NCI-H345 treated with DMSO at 0.1 percent for 48 hours (cell line): Measurements from ENCODE around the gene RNF17.
A peak's percentile ranks its signal among the peaks of the same experiment; 100 is the strongest.
"Not testable (repeated sequence)": the region's sequence is repeated elsewhere in the genome, so short reads cannot be mapped to it uniquely, and the experiment has no call there.

ENCODE experiments used
- DNase-seq: peaks from one replicate; lab custom pipeline; 2025; ENCODE audit not compliant: unreplicated experiment; lab: John Stamatoyannopoulos, UW

RNF17 gene

GRCh38 chr13:24742294-24742693, 21.7 kb upstream of the RNF17 start:
- DNase-seq, result no peak

- no peak for DNase-seq
These were observed 21.0 kb upstream of the RNF17 start for GRCh38 chr13:24742977-24743376.

GRCh38 chr13:24744247-24744646, 19.7 kb upstream of the RNF17 start:
- DNase-seq, result no peak

GRCh38 chr13:24745516-24745860, 18.5 kb upstream of the RNF17 start:
- no peak for DNase-seq

GRCh38 chr13:24745861-24746617, 17.9 kb upstream of the RNF17 start:
- no peak for DNase-seq

GRCh38 chr13:24746618-24747247, 17.2 kb upstream of the RNF17 start:
- DNase-seq, result no peak

- DNase-seq, result no peak
These were observed 16.5 kb upstream of the RNF17 start for GRCh38 chr13:24747248-24748060.

- DNase-seq, result no peak
These were observed 15.9 kb upstream of the RNF17 start for GRCh38 chr13:24748061-24748400.

GRCh38 chr13:24759197-24759596, 4.8 kb upstream of the RNF17 start:
- no peak for DNase-seq

GRCh38 chr13:24764276-24764630, 284 bp downstream of the RNF17 start:
- DNase-seq, result no peak

- DNase-seq, result no peak
These were observed 13.2 kb downstream of the RNF17 start for GRCh38 chr13:24777171-24777570.

GRCh38 chr13:24784319-24784718, 20.4 kb downstream of the RNF17 start:
- no peak for DNase-seq

GRCh38 chr13:24788538-24788937, 24.6 kb downstream of the RNF17 start:
- no peak for DNase-seq

GRCh38 chr13:24802074-24802473, 38.1 kb downstream of the RNF17 start:
- DNase-seq, result no peak

- DNase-seq, result no peak
These were observed 57.2 kb downstream of the RNF17 start for GRCh38 chr13:24821207-24821606.

- DNase-seq, result no peak
These were observed 58.7 kb downstream of the RNF17 start for GRCh38 chr13:24822640-24823039.

- not testable (repeated sequence) for DNase-seq
These were observed 59.2 kb downstream of the RNF17 start for GRCh38 chr13:24823122-24823710.

- no peak for DNase-seq
These were observed 63.8 kb downstream of the RNF17 start for GRCh38 chr13:24827799-24828198.

- peak; percentile 45 for DNase-seq
These were observed 71.0 kb downstream of the RNF17 start for GRCh38 chr13:24834902-24835510.

- not testable (repeated sequence) for DNase-seq
These were observed 73.6 kb downstream of the RNF17 start for GRCh38 chr13:24837528-24837927.

GRCh38 chr13:24842549-24843274, 78.7 kb downstream of the RNF17 start:
- DNase-seq, result no peak
